ENCODE measurements around the gene IAH1. TPM values are rescaled to one million over a fixed set of nuclear protein-coding genes. Genes with fewer than 3 reads are reported as not detected.

IAH1 gene
- total RNA-seq, 2 donors from 2014 or later, result 10.2 to 25.4 TPM

GRCh38 chr2:9439536-9439935, 34.8 kb upstream of the IAH1 start:
- ATAC-seq (no peak), DNase-seq (no peak)
- 93 to 100% methylated on average over 1 of the region's 1 CpG for WGBS, 2 donors
- TF ChIP-seq POLR2A (IDR thresholded peaks at IDR 0.05) (no peak), CTCF (IDR thresholded peaks at IDR 0.05) (no peak)
- H3K4me1 ChIP-seq, result no peaks in the 10 kb centered on the region
- H3K27ac ChIP-seq, result no peak overlapping the region
- H3K4me3 ChIP-seq, result no peak overlapping the region
- no peaks in the 10 kb centered on the region for H3K9me3 ChIP-seq
- no peaks in the 10 kb centered on the region for H3K27me3 ChIP-seq
- intact Hi-C loops (cut with DNase I), result no loop called here
- peaks cover 0 to 8% of the 10 kb centered on the region in 2 donors for H3K36me3 ChIP-seq (replicated peaks in 1 of 2; ENCODE audit: insufficient read depth in 1 of 2, low read depth in 2 of 2)

- no peaks in the 10 kb centered on the region for H3K4me1 ChIP-seq
- no peaks in the 10 kb centered on the region for H3K27me3 ChIP-seq
- no peaks in the 10 kb centered on the region for H3K9me3 ChIP-seq
- peaks cover 0 to 8% of the 10 kb centered on the region in 2 donors for H3K36me3 ChIP-seq (replicated peaks in 1 of 2; ENCODE audit: insufficient read depth in 1 of 2, low read depth in 2 of 2)
- H3K4me3 ChIP-seq, result no peak overlapping the region
- no peak overlapping the region for H3K27ac ChIP-seq
- TF ChIP-seq CTCF (IDR thresholded peaks at IDR 0.05) (no peak), POLR2A (IDR thresholded peaks at IDR 0.05) (no peak)
- DNase-seq (no peak), ATAC-seq (no peak)
- 71 to 89% methylated on average over 1 of the region's 1 CpG for WGBS, 2 donors
- intact Hi-C loops (cut with DNase I), result no loop called here
Measured at GRCh38 chr2:9440058-9440727, 34.2 kb upstream of the IAH1 start.

GRCh38 chr2:9441556-9441955, 32.8 kb upstream of the IAH1 start:
- no peaks in the 10 kb centered on the region for H3K9me3 ChIP-seq
- H3K36me3 ChIP-seq (replicated peaks in 1 of 2; ENCODE audit: insufficient read depth in 1 of 2, low read depth in 2 of 2), result peaks cover 0 to 8% of the 10 kb centered on the region in 2 donors
- no peaks in the 10 kb centered on the region for H3K4me1 ChIP-seq
- no peak overlapping the region for H3K27ac ChIP-seq
- TF ChIP-seq POLR2A (IDR thresholded peaks at IDR 0.05), result no peak
- intact Hi-C loops (cut with DNase I), result no loop called here
- H3K27me3 ChIP-seq, result no peaks in the 10 kb centered on the region
- WGBS, 2 donors, result 37 to 50% methylated on average over 3 of the region's 3 CpGs
- ATAC-seq (no peak), DNase-seq (no peak)
- no peak overlapping the region for H3K4me3 ChIP-seq

- no peak for TF ChIP-seq CTCF (IDR thresholded peaks at IDR 0.05)
- TF ChIP-seq POLR2A (IDR thresholded peaks at IDR 0.05), result no peak
- DNase-seq, result no peak
- no peak overlapping the region for H3K4me3 ChIP-seq
- intact Hi-C loops (cut with DNase I), result no loop called here
- H3K9me3 ChIP-seq, result no peaks in the 10 kb centered on the region
- H3K27me3 ChIP-seq, result no peaks in the 10 kb centered on the region
- no peaks in the 10 kb centered on the region for H3K4me1 ChIP-seq
- 88 to 94% methylated on average over 5 of the region's 5 CpGs for WGBS, 2 donors
- no peak overlapping the region for H3K27ac ChIP-seq
- peaks cover 0 to 5% of the 10 kb centered on the region in 2 donors for H3K36me3 ChIP-seq (replicated peaks in 1 of 2; ENCODE audit: insufficient read depth in 1 of 2, low read depth in 2 of 2)
- ATAC-seq, result no peak
Measured at GRCh38 chr2:9443526-9443925, 30.8 kb upstream of the IAH1 start.

- H3K36me3 ChIP-seq (replicated peaks in 1 of 2; ENCODE audit: insufficient read depth in 1 of 2, low read depth in 2 of 2), result peaks cover 0 to 6% of the 10 kb centered on the region in 2 donors
- H3K4me1 ChIP-seq, result no peaks in the 10 kb centered on the region
- no peaks in the 10 kb centered on the region for H3K9me3 ChIP-seq
- H3K27me3 ChIP-seq, result no peaks in the 10 kb centered on the region
- no peak for ATAC-seq
- H3K4me3 ChIP-seq, result no peak overlapping the region
- intact Hi-C loops (cut with DNase I), result no loop called here
- WGBS, 2 donors, result 86 to 88% methylated on average over 7 of the region's 7 CpGs
- TF ChIP-seq CTCF (IDR thresholded peaks at IDR 0.05) (no peak), POLR2A (IDR thresholded peaks at IDR 0.05) (no peak)
- no peak for DNase-seq
- H3K27ac ChIP-seq, result no peak overlapping the region
Measured at GRCh38 chr2:9445089-9445488, 29.3 kb upstream of the IAH1 start.

All from body of pancreas (tissue), 4 donors.